Chondrocyte (in vitro differentiated cells): ENCODE data around the gene PLEKHG4B. TPM values are rescaled to one million over a fixed set of nuclear protein-coding genes. Genes with fewer than 3 reads are reported as not detected.
"Not testable (repeated sequence)": the region's sequence is repeated elsewhere in the genome, so short reads cannot be mapped to it uniquely, and the experiment has no call there.

ENCODE experiments used
- DNase-seq: peaks from one replicate; pipeline ENCODE4 v3.0.0; 2021; ENCODE audit warnings: mixed read lengths, low spot score
- H3K27ac Mint-ChIP-seq: one replicate; pipeline ENCODE4 v1.8.0; 2021; ENCODE audit warnings: mild to moderate bottlenecking, moderate library complexity, mixed read lengths; ENCODE audit not compliant: unreplicated experiment
- H3K27me3 Mint-ChIP-seq: 2 replicates; pipeline ENCODE4 v1.8.0; 2021; ENCODE audit warnings: low read depth, mixed read lengths
- H3K36me3 Mint-ChIP-seq: 2 replicates; pipeline ENCODE4 v1.8.0; 2021; ENCODE audit warnings: low read depth, mixed read lengths
- H3K4me1 Mint-ChIP-seq: 2 replicates; pipeline ENCODE4 v1.8.0; 2021; ENCODE audit warnings: low read depth, mild to moderate bottlenecking, mixed read lengths
- H3K4me3 Mint-ChIP-seq: one replicate; pipeline ENCODE4 v1.8.0; 2021; ENCODE audit warnings: mild to moderate bottlenecking, moderate library complexity, mixed read lengths; ENCODE audit not compliant: unreplicated experiment
- H3K9me3 Mint-ChIP-seq: 2 replicates; pipeline ENCODE4 v1.8.0; 2021; ENCODE audit warnings: low read depth, mixed read lengths
- CTCF ChIP-seq: fragments of 200-600 bp; sonication (generic); IDR thresholded peaks from 2 replicates; pipeline ENCODE4 v1.5.0; 2021; ENCODE audit warnings: antibody characterized with exemption, mild to moderate bottlenecking, moderate library complexity
- total RNA-seq: library from RNA; stranded (reverse); gene quantifications from 3 replicates; pipeline ENCODE4 v1.2.1, GENCODE V29; 2021

Gene PLEKHG4B
- total RNA-seq, 1 donor from 2014 or later = 2.0 TPM

GRCh38 chr5:206406-206805 is 114.4 kb downstream of the PLEKHG4B start:
- no peaks in the 10 kb centered on the region for H3K9me3 Mint-ChIP-seq
- H3K4me1 Mint-ChIP-seq = peaks cover 14% of the 10 kb centered on the region
- no peak for DNase-seq
- H3K27me3 Mint-ChIP-seq = no peaks in the 10 kb centered on the region
- TF ChIP-seq CTCF = no peak
- H3K27ac Mint-ChIP-seq = no peak overlapping the region
- peaks cover 13% of the 10 kb centered on the region for H3K36me3 Mint-ChIP-seq
- no peak overlapping the region for H3K4me3 Mint-ChIP-seq

- no peak for DNase-seq
- Mint-ChIP-seq H3K4me3 (no peak overlapping the region), H3K27me3 (no peaks in the 10 kb centered on the region), H3K9me3 (no peaks in the 10 kb centered on the region), H3K4me1 (peaks cover 14% of the 10 kb centered on the region), H3K36me3 (peaks cover 13% of the 10 kb centered on the region), H3K27ac (no peak overlapping the region)
- no peak for TF ChIP-seq CTCF
These were observed 115.1 kb downstream of the PLEKHG4B start for GRCh38 chr5:206927-207536.

GRCh38 chr5:207599-207998 is 115.6 kb downstream of the PLEKHG4B start:
- H3K27ac Mint-ChIP-seq = no peak overlapping the region
- peaks cover 14% of the 10 kb centered on the region for H3K4me1 Mint-ChIP-seq
- TF ChIP-seq CTCF = no peak
- no peak overlapping the region for H3K4me3 Mint-ChIP-seq
- H3K36me3 Mint-ChIP-seq = peaks cover 11% of the 10 kb centered on the region
- DNase-seq = no peak
- no peaks in the 10 kb centered on the region for H3K27me3 Mint-ChIP-seq
- H3K9me3 Mint-ChIP-seq = no peaks in the 10 kb centered on the region

GRCh38 chr5:208449-209114 is 116.6 kb downstream of the PLEKHG4B start:
- H3K27me3 Mint-ChIP-seq = no peaks in the 10 kb centered on the region
- no peaks in the 10 kb centered on the region for H3K9me3 Mint-ChIP-seq
- H3K4me1 Mint-ChIP-seq = peaks cover 14% of the 10 kb centered on the region
- H3K4me3 Mint-ChIP-seq = no peak overlapping the region
- H3K36me3 Mint-ChIP-seq = peaks cover 11% of the 10 kb centered on the region
- no peak for TF ChIP-seq CTCF
- no peak overlapping the region for H3K27ac Mint-ChIP-seq
- peak; percentile 87 for DNase-seq

GRCh38 chr5:213803-214395 is 121.9 kb downstream of the PLEKHG4B start:
- TF ChIP-seq CTCF = no peak
- Mint-ChIP-seq H3K9me3 (no peaks in the 10 kb centered on the region), H3K36me3 (peaks cover 6% of the 10 kb centered on the region), H3K27ac (no peak overlapping the region), H3K4me1 (peaks cover 21% of the 10 kb centered on the region), H3K4me3 (no peak overlapping the region), H3K27me3 (no peaks in the 10 kb centered on the region)
- no peak for DNase-seq

GRCh38 chr5:215256-215655 is 123.3 kb downstream of the PLEKHG4B start:
- Mint-ChIP-seq H3K27ac (peak overlapping the region; percentile 15), H3K4me1 (peaks cover 30% of the 10 kb centered on the region)
- DNase-seq, H3K4me3 Mint-ChIP-seq, H3K9me3 Mint-ChIP-seq, H3K36me3 Mint-ChIP-seq, H3K27me3 Mint-ChIP-seq: not testable (repeated sequence)

GRCh38 chr5:216076-216475 is 124.1 kb downstream of the PLEKHG4B start:
- not testable (repeated sequence) for DNase-seq, H3K27ac Mint-ChIP-seq, H3K4me3 Mint-ChIP-seq, H3K36me3 Mint-ChIP-seq, H3K27me3 Mint-ChIP-seq, H3K9me3 Mint-ChIP-seq
- H3K4me1 Mint-ChIP-seq = peaks cover 34% of the 10 kb centered on the region
